OCI-M2 (cell line): Measurements from ENCODE around the gene NPC1L1.
"Not testable (repeated sequence)": the region's sequence is repeated elsewhere in the genome, so short reads cannot be mapped to it uniquely, and the experiment has no call there.

ENCODE experiments used
- DNase-seq: peaks from one replicate; lab custom pipeline; 2025; ENCODE audit not compliant: unreplicated experiment; lab: John Stamatoyannopoulos, UW

NPC1L1 gene

GRCh38 chr7:44565795-44566559 is 24.8 kb upstream of the NPC1L1 start:
- DNase-seq, result no peak

- no peak for DNase-seq
These were observed 24.1 kb upstream of the NPC1L1 start for GRCh38 chr7:44565097-44565794.

GRCh38 chr7:44564606-44565005 is 23.5 kb upstream of the NPC1L1 start:
- DNase-seq, result no peak

- DNase-seq, result no peak
These were observed 22.1 kb upstream of the NPC1L1 start for GRCh38 chr7:44563171-44563679.

DNA sequence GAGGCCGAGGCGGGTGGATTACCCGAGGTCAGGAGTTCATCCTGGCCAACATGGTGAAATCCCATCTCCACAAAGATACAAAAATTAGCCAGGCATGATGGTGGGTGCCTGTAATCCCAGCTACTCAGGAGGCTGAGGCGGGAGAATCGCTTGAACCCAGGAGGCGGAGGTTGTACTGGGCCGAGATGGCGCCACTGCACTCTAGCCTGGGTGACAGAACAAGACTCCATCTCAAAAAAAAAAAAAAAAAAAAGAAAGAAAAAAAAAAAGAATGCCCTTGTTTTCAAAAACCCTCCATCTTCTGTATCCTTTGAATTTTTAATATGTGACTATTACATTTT is 21.5 kb upstream of the NPC1L1 start:
- DNase-seq, result not testable (repeated sequence)

- DNase-seq, result no peak
These were observed 21.0 kb upstream of the NPC1L1 start for GRCh38 chr7:44561962-44562621.

GRCh38 chr7:44561481-44561880 is 20.4 kb upstream of the NPC1L1 start:
- DNase-seq, result no peak

DNA sequence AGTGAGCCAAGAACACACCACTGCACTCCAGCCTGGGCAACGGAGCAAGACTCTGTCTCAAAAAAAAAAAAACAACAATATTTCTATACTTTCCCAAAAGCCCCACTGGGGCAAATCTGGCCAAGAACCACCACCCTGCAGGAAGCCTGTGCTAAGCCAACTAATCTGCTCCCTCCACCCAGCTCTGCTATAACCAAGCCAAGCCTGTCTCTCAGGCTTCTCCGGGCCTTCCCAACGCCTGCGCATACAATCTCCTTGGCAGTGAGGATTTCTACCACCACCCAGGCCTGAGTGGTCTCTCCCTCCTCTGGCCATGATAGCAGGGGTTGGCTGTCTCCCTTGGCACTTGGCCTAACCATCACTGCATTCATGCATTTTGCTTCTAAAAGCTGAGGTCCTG is 18.4 kb upstream of the NPC1L1 start:
- no peak for DNase-seq

GRCh38 chr7:44557485-44557884 is 16.4 kb upstream of the NPC1L1 start:
- no peak for DNase-seq

DNA sequence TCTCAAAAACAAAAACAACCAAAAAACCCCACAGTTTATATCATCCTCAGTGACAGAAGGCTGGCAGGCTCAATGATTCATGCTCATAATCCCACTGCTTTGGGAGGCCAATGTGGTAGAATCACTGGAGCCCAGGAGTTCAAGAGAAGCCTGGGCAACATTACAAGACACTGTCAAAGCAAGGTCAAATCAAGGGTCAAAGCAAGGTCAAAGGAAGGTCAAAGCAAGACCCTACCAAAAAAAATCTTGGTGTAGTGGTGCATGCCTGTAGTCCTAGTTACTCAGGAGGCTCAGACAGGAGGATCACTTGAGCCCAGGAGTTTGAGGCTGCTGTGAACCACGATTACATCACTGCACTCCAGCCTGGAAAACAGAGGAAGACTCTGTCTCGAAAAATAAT is 14.2 kb upstream of the NPC1L1 start:
- no peak for DNase-seq

- not testable (repeated sequence) for DNase-seq
These were observed 11.4 kb upstream of the NPC1L1 start for GRCh38 chr7:44552473-44553005.

GRCh38 chr7:44549457-44549856 is 8.3 kb upstream of the NPC1L1 start:
- DNase-seq, result no peak

- no peak for DNase-seq
These were observed 7.8 kb upstream of the NPC1L1 start for GRCh38 chr7:44548893-44549292.

GRCh38 chr7:44547536-44548231 is 6.6 kb upstream of the NPC1L1 start:
- DNase-seq, result no peak

DNA sequence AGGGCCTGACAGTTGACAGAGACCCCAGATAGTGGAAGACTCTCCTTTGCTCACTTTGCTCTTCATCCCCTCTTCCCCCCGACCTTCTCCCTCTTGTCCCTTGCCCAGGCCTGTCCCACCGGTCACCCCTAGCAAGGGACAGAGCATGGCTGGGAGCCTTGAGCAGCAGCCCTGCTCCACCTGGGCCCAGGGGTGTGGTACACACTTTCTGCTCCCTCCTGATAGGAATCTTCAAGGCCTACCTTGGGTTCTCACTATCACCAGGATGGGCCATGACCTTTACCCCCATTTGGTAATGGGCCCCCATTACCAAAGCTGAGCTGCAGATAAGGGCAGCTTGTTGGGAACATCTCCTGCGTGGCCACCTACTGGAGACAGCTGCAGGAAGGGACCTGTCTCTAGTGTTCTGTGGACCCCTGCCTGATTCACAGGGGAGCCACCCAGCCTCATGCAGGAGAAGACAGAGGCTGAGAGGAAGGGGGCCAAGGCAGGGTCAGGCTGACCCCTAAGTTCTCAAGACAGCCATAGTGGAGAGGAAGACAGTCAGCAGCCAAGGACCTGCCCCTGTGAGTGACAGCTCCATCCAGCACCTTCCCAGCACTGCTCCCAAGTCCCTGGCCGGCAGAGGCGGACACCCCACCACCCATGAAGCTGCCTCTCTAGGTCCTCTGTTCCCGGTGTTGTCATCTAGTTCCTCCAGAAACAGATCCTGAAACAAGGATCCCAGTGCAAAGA is 913 bp upstream of the NPC1L1 start:
- DNase-seq, result no peak

- no peak for DNase-seq
These were observed 520 bp downstream of the NPC1L1 start for GRCh38 chr7:44540592-44541027.

GRCh38 chr7:44539669-44540506 is 1.2 kb downstream of the NPC1L1 start:
- DNase-seq, result no peak

DNA sequence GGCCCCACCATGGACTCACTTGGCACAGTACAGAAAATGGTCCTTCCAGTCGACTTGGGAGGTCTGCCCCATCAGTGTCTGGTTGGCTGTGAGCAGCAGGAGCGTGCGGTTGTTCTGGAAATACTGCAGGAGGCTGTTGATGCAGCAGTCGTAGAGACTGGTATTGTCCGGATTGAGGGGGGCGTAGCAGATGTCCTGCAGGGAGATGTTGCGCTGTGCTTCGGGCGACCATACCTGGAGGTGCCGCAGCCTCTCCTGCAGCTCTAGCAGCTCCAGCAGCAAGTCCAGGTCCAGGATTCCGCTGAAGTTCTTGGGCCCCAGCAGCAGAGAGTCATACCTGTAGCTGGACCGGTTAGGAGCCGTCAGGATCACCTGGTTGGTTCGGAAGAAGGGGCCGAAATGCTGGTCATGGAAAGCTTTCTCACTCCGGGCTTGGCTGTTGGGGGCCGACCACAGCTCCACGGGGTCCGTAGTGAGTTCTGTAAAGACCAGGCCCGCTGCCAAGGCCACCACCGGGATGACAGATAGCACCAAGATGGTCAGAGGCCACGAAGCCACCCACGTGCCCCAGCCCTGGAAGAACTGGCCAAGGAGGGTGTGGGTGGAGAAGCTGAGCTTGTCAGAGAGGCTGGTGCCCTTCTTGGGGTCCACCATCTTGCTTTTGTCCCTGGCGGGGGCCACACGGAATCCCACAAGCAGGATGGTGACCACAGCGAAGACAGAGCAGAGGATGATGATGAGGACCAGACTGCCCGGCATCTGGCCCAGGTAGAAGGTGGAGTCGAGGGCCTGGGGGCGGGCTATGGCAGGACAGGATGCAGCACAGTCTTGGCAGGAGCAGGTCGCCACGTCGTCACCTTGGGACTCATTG is 2.1 kb downstream of the NPC1L1 start:
- no peak for DNase-seq
